Measurements from ENCODE around the gene KRTAP2-1. TPM values are rescaled to one million over a fixed set of nuclear protein-coding genes. Genes with fewer than 3 reads are reported as not detected.
"Not testable (repeated sequence)": the region's sequence is repeated elsewhere in the genome, so short reads cannot be mapped to it uniquely, and the experiment has no call there.

Gene KRTAP2-1
- total RNA-seq, 2 donors from 2014 or later, result not detected

DNA sequence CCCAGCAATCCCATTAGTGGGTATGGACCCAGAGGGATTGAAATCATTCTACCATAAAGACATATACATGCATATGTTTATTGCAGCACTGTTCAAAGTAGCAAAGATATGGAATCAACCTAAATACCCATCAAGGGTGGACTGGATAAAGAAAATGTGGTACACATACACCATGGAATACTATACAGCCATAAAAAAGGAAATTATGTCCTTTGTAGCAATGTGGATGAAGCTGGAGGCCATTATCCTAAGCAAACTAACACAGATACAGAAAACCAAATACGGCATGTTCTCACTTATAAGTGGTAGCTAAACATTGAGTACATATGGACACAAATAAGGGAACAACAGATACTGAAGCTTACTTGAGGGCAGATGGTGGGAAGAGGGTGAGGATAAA lies 10.4 kb upstream of the KRTAP2-1 start:
- H3K36me3 ChIP-seq, result no peaks in the 10 kb centered on the region
- H3K9me3 ChIP-seq, result no peaks in the 10 kb centered on the region
- H3K27me3 ChIP-seq, result no peaks in the 10 kb centered on the region
- H3K9ac ChIP-seq (ENCODE audit: low read depth in 2 of 2, low read length in 2 of 2), result no peak overlapping the region
- no peak for DNase-seq
- intact Hi-C loops (cut with DNase I), result no loop called here
- H3K27ac ChIP-seq, result no peak overlapping the region
- H3K4me3 ChIP-seq, result no peak overlapping the region
- no peaks in the 10 kb centered on the region for H3K4me1 ChIP-seq
- TF ChIP-seq CTCF (IDR thresholded peaks at IDR 0.05), result no peak

- H3K9me3 ChIP-seq; H3K4me3 ChIP-seq; DNase-seq; H3K27ac ChIP-seq; H3K36me3 ChIP-seq; H3K4me1 ChIP-seq; intact Hi-C loops (cut with DNase I); H3K9ac ChIP-seq (ENCODE audit: low read depth in 2 of 2, low read length in 2 of 2); H3K27me3 ChIP-seq: not testable (repeated sequence)
These were observed 8.0 kb upstream of the KRTAP2-1 start, which contains the start of gene KRTAP2-2 for GRCh38 chr17:41055130-41055529. TSS of gene KRTAP2-2 (minus strand) at chr17:41055230. CDS start at chr17:41055211, 19 bp downstream.

GRCh38 chr17:41054556-41054955 lies 7.4 kb upstream of the KRTAP2-1 start:
- H3K27ac ChIP-seq; H3K36me3 ChIP-seq; H3K4me3 ChIP-seq; intact Hi-C loops (cut with DNase I); H3K9ac ChIP-seq (ENCODE audit: low read depth in 2 of 2, low read length in 2 of 2); H3K9me3 ChIP-seq; H3K27me3 ChIP-seq; DNase-seq; H3K4me1 ChIP-seq: not testable (repeated sequence)

DNA sequence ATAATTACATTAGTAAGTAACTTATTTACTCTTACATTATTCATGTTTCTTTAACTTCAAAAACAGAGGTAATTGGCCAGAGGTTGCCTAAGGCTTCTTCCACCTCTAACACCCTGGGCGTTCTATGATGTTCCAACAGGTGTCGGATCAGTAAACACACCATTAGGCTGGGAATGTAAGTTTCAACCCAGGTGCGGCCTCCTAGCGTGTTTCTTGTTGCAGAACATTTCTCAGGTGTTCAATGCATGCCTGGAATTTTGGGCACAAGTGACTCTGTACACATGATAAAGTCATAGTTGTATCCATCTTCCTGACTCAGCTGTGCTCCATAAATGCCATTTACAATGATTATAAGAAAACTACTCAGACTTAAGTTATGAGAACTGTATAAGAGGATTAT lies 6.9 kb upstream of the KRTAP2-1 start:
- Histone ChIP-seq H3K27me3 (no peaks in the 10 kb centered on the region), H3K9ac (ENCODE audit: low read depth in 2 of 2, low read length in 2 of 2) (no peak overlapping the region), H3K4me3 (no peak overlapping the region), H3K27ac (no peak overlapping the region), H3K36me3 (no peaks in the 10 kb centered on the region), H3K9me3 (no peaks in the 10 kb centered on the region), H3K4me1 (no peaks in the 10 kb centered on the region)
- no peak for TF ChIP-seq CTCF (IDR thresholded peaks at IDR 0.05)
- intact Hi-C loops (cut with DNase I), result no loop called here
- DNase-seq, result no peak

GRCh38 chr17:41052566-41052965 lies 5.5 kb upstream of the KRTAP2-1 start:
- TF ChIP-seq CTCF (IDR thresholded peaks at IDR 0.05), result no peak
- intact Hi-C loops (cut with DNase I), result no loop called here

DNA sequence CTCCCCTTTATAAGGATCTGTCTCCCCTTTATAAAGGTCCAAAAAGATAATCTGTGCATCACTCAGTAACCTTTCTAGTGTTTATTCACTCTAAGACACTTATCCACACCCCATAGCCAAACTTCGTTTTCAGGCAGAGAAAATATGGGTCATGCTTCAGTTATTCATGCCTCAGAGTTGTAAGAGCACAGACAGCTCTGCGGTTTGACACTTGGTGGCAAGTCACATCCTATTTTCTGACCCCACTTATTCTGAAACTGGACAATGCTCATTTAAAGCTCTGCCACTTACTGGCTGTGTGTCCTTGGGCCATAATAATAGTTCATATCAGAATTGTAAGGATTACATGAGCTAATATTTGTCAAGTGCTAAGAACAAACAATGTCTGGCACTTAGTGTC lies 2.0 kb upstream of the KRTAP2-1 start:
- Histone ChIP-seq H3K27ac (no peak overlapping the region), H3K4me1 (no peaks in the 10 kb centered on the region), H3K36me3 (no peaks in the 10 kb centered on the region), H3K9ac (ENCODE audit: low read depth in 2 of 2, low read length in 2 of 2) (no peak overlapping the region), H3K9me3 (no peaks in the 10 kb centered on the region), H3K4me3 (no peak overlapping the region), H3K27me3 (no peaks in the 10 kb centered on the region)
- DNase-seq, result no peak
- no peak for TF ChIP-seq CTCF (IDR thresholded peaks at IDR 0.05)
- intact Hi-C loops (cut with DNase I), result no loop called here

More at GRCh38 chr17:41052566-41052965, 5.5 kb upstream of the KRTAP2-1 start:
- no peak overlapping the region for H3K9ac ChIP-seq (ENCODE audit: low read depth in 2 of 2, low read length in 2 of 2)
- DNase-seq, result no peak
- no peaks in the 10 kb centered on the region for H3K9me3 ChIP-seq
- H3K36me3 ChIP-seq, result no peaks in the 10 kb centered on the region
- H3K27me3 ChIP-seq, result no peaks in the 10 kb centered on the region
- no peak overlapping the region for H3K27ac ChIP-seq
- H3K4me1 ChIP-seq, result no peaks in the 10 kb centered on the region
- no peak overlapping the region for H3K4me3 ChIP-seq

DNA sequence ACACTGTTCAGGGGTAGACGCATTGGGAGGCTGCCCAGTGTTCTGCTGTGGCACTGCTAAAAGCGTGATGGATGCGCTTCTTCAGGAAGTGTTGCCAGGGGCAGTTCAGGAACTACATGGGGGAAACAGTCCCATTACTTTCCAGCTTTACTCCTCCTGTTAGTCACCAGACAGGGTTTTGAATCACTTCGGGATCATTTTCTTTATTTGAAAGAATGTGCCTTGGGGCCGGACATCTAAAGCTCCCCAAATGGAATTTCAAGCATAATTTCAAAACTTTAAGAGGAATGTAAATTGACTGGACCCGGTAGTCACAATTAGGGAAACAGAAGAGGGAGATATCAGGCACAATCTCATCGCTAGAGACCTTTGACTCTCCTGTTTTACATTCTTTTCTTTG lies 1.3 kb upstream of the KRTAP2-1 start:
- Histone ChIP-seq H3K27ac (no peak overlapping the region), H3K27me3 (no peaks in the 10 kb centered on the region), H3K4me3 (no peak overlapping the region), H3K9me3 (no peaks in the 10 kb centered on the region), H3K4me1 (no peaks in the 10 kb centered on the region), H3K9ac (ENCODE audit: low read depth in 2 of 2, low read length in 2 of 2) (no peak overlapping the region), H3K36me3 (no peaks in the 10 kb centered on the region)
- DNase-seq, result no peak
- TF ChIP-seq CTCF (IDR thresholded peaks at IDR 0.05), result no peak
- intact Hi-C loops (cut with DNase I), result no loop called here
